IPS-18c (cell line): ENCODE measurements around the gene NOXRED1.

Source experiments
- H3K4me3 ChIP-seq: 2 replicates; pipeline ENCODE4 v1.7.0; 2013; ENCODE audit warnings: low read depth, mild to moderate bottlenecking, low read length, moderate library complexity; ENCODE audit not compliant: insufficient read depth
- H3K9me3 ChIP-seq: one replicate; pipeline ENCODE4 v1.6.1; 2013; ENCODE audit warnings: mild to moderate bottlenecking, low read length, moderate library complexity; ENCODE audit not compliant: control insufficient read depth, insufficient read depth

NOXRED1 gene

DNA sequence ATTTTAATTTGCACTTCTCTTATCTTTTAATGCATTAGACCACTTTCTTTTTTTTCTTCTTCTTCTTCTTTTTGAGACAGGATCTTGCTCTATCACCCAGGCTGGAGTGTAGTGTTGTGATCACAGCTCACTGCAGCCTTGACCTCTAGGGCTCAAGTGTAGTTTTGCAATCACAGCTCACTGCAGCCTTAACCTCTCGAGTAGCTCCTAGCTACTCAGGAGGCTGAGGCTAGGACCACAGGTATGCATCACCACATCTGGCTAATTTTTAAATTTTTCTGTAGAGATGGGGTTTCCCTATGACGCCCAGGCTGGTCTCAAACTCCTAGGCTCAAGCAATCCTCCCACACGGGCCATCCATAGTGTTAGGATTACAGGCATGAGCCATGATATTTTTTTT lies 59.2 kb downstream of the NOXRED1 start:
- Histone ChIP-seq H3K4me3 (no peak overlapping the region), H3K9me3 (no peaks in the 10 kb centered on the region)

DNA sequence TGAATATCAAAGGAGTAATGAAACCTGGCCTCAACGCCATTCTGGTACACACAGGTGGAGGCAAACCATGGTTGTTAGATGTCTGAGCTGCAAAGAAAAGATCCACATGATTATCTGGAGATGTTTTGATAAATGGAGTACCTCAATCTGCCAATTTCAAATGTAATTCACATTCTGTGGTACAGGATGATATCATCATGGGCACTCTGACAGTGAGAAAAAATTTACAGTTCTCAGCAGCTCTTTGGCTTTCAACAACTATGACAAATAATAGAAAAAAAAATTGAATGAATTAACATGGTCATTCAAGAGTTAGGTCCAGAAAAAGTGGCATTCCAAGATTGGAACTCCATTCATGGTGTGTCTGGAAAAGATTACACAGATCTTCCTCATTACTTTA lies 63.7 kb downstream of the NOXRED1 start:
- Histone ChIP-seq H3K4me3 (no peak overlapping the region), H3K9me3 (no peaks in the 10 kb centered on the region)

- Histone ChIP-seq H3K9me3 (no peaks in the 10 kb centered on the region), H3K4me3 (no peak overlapping the region)
These were observed 66.4 kb downstream of the NOXRED1 start for GRCh38 chr14:77356899-77357298.

- H3K9me3 ChIP-seq: no peaks in the 10 kb centered on the region
- no peak overlapping the region for H3K4me3 ChIP-seq
These were observed 67.5 kb downstream of the NOXRED1 start for GRCh38 chr14:77355811-77356210.

DNA sequence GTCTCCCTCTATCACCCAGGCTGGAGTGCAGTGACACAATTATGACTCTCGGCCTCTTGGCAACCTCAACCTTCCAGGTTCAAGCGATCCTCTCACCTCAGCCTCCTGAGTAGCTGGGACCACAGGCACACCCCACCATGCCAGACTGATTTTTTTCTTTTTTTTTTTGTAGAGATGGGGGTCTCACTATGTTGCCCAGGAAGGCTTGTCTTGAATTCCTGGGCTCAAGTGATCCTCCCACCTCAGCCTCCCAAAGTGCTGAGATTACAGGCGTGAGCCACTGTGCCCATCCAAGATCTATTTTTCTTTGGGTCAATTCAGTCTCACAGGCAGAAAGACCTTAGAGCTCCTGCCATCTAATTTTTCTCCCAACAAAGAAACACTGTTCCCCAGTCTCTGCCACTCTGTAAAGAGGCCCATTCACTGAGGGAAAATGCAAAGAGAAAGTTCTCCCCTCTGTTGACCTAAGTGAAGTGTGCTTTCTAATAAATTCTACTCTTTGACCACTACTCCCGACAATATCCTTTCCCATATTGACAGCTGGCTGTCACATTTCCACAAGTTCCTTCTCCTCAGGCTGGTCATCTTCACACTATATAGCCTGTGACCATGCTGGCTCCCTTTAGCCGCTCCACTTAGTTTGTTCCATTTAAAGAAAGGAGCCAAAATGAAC lies 69.7 kb downstream of the NOXRED1 start:
- Histone ChIP-seq H3K9me3 (no peaks in the 10 kb centered on the region), H3K4me3 (no peak overlapping the region)

- Histone ChIP-seq H3K4me3 (no peak overlapping the region), H3K9me3 (no peaks in the 10 kb centered on the region)
These were observed 75.6 kb downstream of the NOXRED1 start for GRCh38 chr14:77347751-77348150.

DNA sequence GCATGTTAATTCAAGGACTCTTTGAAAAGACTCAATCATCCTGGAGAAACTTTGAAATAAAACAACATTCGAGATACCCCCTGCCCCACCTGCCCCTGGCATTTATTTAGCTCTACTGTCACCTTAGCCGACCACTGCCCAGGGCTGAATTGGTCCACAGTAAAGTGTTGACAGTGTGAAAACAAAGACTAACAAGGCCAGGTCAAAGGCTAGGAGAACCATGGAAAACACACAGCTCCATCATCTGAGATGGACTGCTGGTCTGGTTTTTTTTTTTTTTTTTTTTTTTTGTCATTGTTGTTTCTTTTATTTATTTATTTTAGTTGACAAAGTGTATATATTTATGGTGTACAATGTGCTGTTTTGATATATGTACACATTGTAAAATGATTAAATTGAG lies 76.8 kb downstream of the NOXRED1 start:
- H3K9me3 ChIP-seq: no peaks in the 10 kb centered on the region
- no peak overlapping the region for H3K4me3 ChIP-seq

DNA sequence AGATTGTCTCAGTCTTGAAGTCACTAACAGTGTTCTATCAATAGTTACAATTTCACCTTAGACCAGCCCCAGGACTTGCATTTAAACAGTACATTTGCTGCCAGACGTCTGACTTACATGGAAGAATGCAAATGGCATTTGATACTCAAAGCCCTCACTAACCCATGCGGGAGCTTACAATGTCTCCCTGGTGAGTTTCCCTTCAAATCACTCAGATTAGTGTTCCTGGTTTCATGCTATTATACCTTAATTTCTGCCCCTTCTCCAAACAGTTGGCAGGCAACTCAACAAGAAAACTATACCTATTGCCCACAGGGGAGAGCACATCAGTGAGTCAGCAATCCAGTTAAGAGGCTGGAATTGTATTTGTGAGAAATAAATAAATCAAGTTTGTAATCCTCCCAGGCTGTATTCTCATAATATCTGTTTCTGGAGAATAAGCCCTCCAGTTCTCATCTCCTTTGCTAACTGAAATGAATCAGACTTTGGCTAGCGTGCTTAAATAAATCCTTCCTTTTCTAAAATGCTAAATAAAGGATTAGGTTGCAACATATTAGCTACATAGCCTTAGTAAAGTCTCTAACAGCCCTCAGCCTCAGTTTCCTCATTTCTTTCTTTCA lies 78.8 kb downstream of the NOXRED1 start:
- no peak overlapping the region for H3K4me3 ChIP-seq
- H3K9me3 ChIP-seq: no peaks in the 10 kb centered on the region
